Endothelial cell of umbilical vein (primary cell): ENCODE measurements around the gene DPP10. TPM values are rescaled to one million over a fixed set of nuclear protein-coding genes. Genes with fewer than 3 reads are reported as not detected.

Experiments
- BruUV-seq: library from RNA; stranded (reverse); fragments of 400-500 nt; replicated peaks from 2 replicates; lab custom pipeline; 2021; lab: Mats Ljungman, UMichigan
- CTCF ChIA-PET: fragments of 300-600, 350-600 bp; sonication (Branson Sonifier 250); formaldehyde crosslinking; loops from one replicate; lab custom pipeline; 2021; ENCODE audit warnings: antibody characterized with exemption, inconsistent platforms; lab: Charles Lee
- POLR2A ChIA-PET: fragments of 300-600, 350-600 bp; sonication (Branson Sonifier 250); formaldehyde crosslinking; loops from one replicate; lab custom pipeline; 2021; ENCODE audit warnings: antibody characterized with exemption, inconsistent platforms; lab: Charles Lee
- DNase-seq: peaks from one replicate; pipeline ENCODE4 v3.0.0-alpha.2; 2011; ENCODE audit warnings: low read depth, low spot score
- FAIRE-seq: peaks from 2 replicates; lab custom pipeline; 2011; peaks lifted over from hg19 to GRCh38; lab: Jason Lieb, UNC
- H2AFZ ChIP-seq: 2 replicates; pipeline ENCODE4 v1.6.0; 2012; ENCODE audit warnings: low read depth, low read length, control low read depth, inconsistent platforms
- H3K27ac ChIP-seq: 2 replicates; pipeline ENCODE4 v1.5.1; 2011; ENCODE audit warnings: low read depth, mild to moderate bottlenecking, control low read depth, low read length, moderate library complexity; ENCODE audit not compliant: insufficient read depth
- H3K27me3 ChIP-seq, 2 experiments: 2 replicates each; pipeline versions ENCODE4 v1.6.0 to v1.6.1; 2011; ENCODE audit warnings: low read length in 2 of 2, mixed read lengths in 1 of 2; ENCODE audit not compliant: control insufficient read depth in 2 of 2, insufficient read depth in 2 of 2
- H3K36me3 ChIP-seq, 2 experiments: 2 replicates in 1 of 2; 3 replicates in 1 of 2; pipeline ENCODE4 v1.5.1; 2011; ENCODE audit warnings: low read length in 2 of 2, mild to moderate bottlenecking in 1 of 2, moderate library complexity in 1 of 2; ENCODE audit not compliant: control insufficient read depth in 2 of 2, insufficient read depth in 2 of 2; ENCODE audit errors: extremely low read depth in 1 of 2
- H3K4me1 ChIP-seq: 3 replicates; pipeline ENCODE4 v1.5.1; 2011; ENCODE audit warnings: mild to moderate bottlenecking, low read length; ENCODE audit not compliant: control insufficient read depth, insufficient read depth; ENCODE audit errors: extremely low read depth
- H3K4me2 ChIP-seq: 2 replicates; pipeline ENCODE4 v1.6.1; 2011; ENCODE audit warnings: low read length, control low read depth, mixed read lengths; ENCODE audit not compliant: insufficient read depth
- H3K4me3 ChIP-seq, 3 experiments: fragments of 200-600 bp in 1 of 3; sonication (generic), shearing (Covaris generic) in 1 of 3; replicated peaks in 1 of 3; 2 replicates each; pipeline ENCODE4 v1.5.1; 2011 to 2016; ENCODE audit warnings: control low read depth in 3 of 3, low read length in 3 of 3, mild to moderate bottlenecking in 2 of 3, inconsistent platforms in 1 of 3, low read depth in 1 of 3, moderate library complexity in 1 of 3; ENCODE audit not compliant: insufficient read depth in 1 of 3
- H3K79me2 ChIP-seq: 2 replicates; pipeline ENCODE4 v1.6.0; 2012; ENCODE audit warnings: low read length, inconsistent platforms; ENCODE audit not compliant: control insufficient read depth, insufficient read depth
- H3K9ac ChIP-seq: replicated peaks from 2 replicates; pipeline ENCODE3; 2011; ENCODE audit warnings: low read length, control low read depth; ENCODE audit not compliant: insufficient read depth; ENCODE audit errors: extremely low read depth
- H3K9me1 ChIP-seq: replicated peaks from 3 replicates; pipeline ENCODE4 v1.6.0; 2011; ENCODE audit warnings: mild to moderate bottlenecking, low read length; ENCODE audit not compliant: control insufficient read depth, insufficient read depth; ENCODE audit errors: extremely low read depth
- H3K9me3 ChIP-seq: replicated peaks from 2 replicates; pipeline ENCODE4 v1.5.1; 2012; ENCODE audit warnings: low read length, inconsistent platforms; ENCODE audit not compliant: control insufficient read depth, insufficient read depth
- H4K20me1 ChIP-seq: replicated peaks from 2 replicates; pipeline ENCODE3; 2011; ENCODE audit warnings: mild to moderate bottlenecking, low read length; ENCODE audit not compliant: control insufficient read depth, insufficient read depth; ENCODE audit errors: extremely low read depth
- CTCF ChIP-seq, 2 donors: IDR thresholded peaks; 1 replicate in 1 of 2; 2 replicates in 1 of 2; pipeline ENCODE4 v1.5.1; 2011; ENCODE audit warnings: low read length in 2 of 2, mild to moderate bottlenecking in 2 of 2, moderate library complexity in 2 of 2, control low read depth in 1 of 2, inconsistent platforms in 1 of 2, low read depth in 1 of 2; ENCODE audit not compliant: insufficient read depth in 1 of 2; ENCODE audit errors: extremely low read depth in 1 of 2
- EZH2 ChIP-seq: IDR thresholded peaks from 2 replicates; pipeline ENCODE4 v1.6.1; 2012; ENCODE audit warnings: borderline replicate concordance, low read depth, mild to moderate bottlenecking, moderate library complexity, low read length, inconsistent platforms; ENCODE audit not compliant: severe bottlenecking
- FOS ChIP-seq: IDR thresholded peaks from 2 replicates; pipeline ENCODE4 v1.6.1; 2011; ENCODE audit warnings: mild to moderate bottlenecking, low read length, moderate library complexity, borderline replicate concordance; ENCODE audit not compliant: insufficient read depth
- GATA2 ChIP-seq: IDR thresholded peaks from 2 replicates; pipeline ENCODE4 v1.7.0; 2011; ENCODE audit warnings: low read depth, mild to moderate bottlenecking, moderate library complexity, mixed read lengths, low read length; ENCODE audit not compliant: insufficient read length, insufficient read depth
- JUN ChIP-seq: IDR thresholded peaks from 2 replicates; pipeline ENCODE4 v1.6.1; 2011; ENCODE audit warnings: borderline replicate concordance, low read depth; ENCODE audit not compliant: insufficient read length, insufficient read depth
- MAX ChIP-seq: IDR thresholded peaks from 2 replicates; pipeline ENCODE4 v1.6.1; 2011; ENCODE audit not compliant: insufficient read depth, insufficient read length
- MYC ChIP-seq: IDR thresholded peaks from one replicate; pipeline ENCODE4 v1.6.1; 2011; ENCODE audit warnings: mild to moderate bottlenecking, low read depth, low read length
- POLR2A ChIP-seq: IDR thresholded peaks from 2 replicates; pipeline ENCODE4 v1.6.1; 2012; ENCODE audit warnings: low read depth, mild to moderate bottlenecking, control low read depth, low read length
- POLR2AphosphoS5 ChIP-seq: IDR thresholded peaks from 2 replicates; pipeline ENCODE4 v1.6.1; 2012; ENCODE audit warnings: low read depth, mild to moderate bottlenecking, control low read depth, low read length, moderate library complexity; ENCODE audit not compliant: insufficient read depth
- dilution Hi-C: fragments of 300-500 bp; cut with MboI; formaldehyde crosslinking; loops from one replicate; pipeline ENCODE4 v1.15.0; 2019; ENCODE audit warnings: low sequenced_read_pairs; ENCODE audit not compliant: extremely low pct_ligation_motif_present
- intact Hi-C: fragments of 100-400 bp; cut with micrococcal nuclease; formaldehyde crosslinking; loops from one replicate; pipeline ENCODE4 v1.10.0; 2022
- polyA plus RNA-seq, 4 experiments: library from polyadenylated mRNA; depleted of rRNA in 3 of 4; stranded (reverse) in 3 of 4; unstranded in 1 of 4; fragments of >200 nt; gene quantifications; 2 replicates each; pipeline versions ENCODE4 v1.2.1 to v1.2.3, GENCODE V29; 2011 to 2012; ENCODE audit warnings: missing spikeins in 1 of 4
- total RNA-seq: library from RNA; stranded (reverse); gene quantifications from 2 replicates; pipeline ENCODE4 v1.2.3, GENCODE V29; 2021

DPP10 gene
- total and polyA plus RNA-seq, 2 donors (not counting 3 experiments of a cell fraction or from before 2014, with no cell fraction given): not detected

DNA sequence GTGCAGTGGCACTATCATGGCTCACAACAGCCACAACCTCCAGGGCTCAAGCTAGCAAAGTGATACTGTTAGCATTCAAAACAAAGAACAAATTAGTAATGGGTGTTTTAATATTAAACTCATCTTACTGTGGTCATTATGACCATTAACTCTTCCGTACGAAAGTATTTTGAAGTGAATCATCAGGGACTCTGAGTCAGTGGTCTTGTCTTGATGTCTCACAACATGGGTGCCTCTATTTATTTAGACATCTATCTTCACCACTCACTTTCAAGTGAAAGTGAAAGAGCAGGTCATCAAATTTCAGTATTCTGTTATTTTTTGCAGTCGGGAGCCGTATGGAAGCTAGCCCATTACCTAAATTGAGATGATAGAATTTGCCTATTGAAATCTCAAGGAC, 1118.2 kb downstream of the DPP10 start:
- no peak overlapping the region for H3K27ac ChIP-seq
- H3K9me1 ChIP-seq: no peaks in the 10 kb centered on the region
- BruUV-seq: no TSS peak
- no peak for DNase-seq
- no peaks in the 10 kb centered on the region for H3K4me1 ChIP-seq
- H4K20me1 ChIP-seq: no peaks in the 10 kb centered on the region
- H3K4me2 ChIP-seq: no peak overlapping the region
- TF ChIP-seq FOS (no peak), MYC (no peak), POLR2A (no peak), POLR2AphosphoS5 (no peak), MAX (no peak), CTCF (IDR thresholded peaks at IDR 0.05; ENCODE audit: extremely low read depth in 1 of 2, insufficient read depth in 1 of 2, low read depth in 1 of 2, low read length in 2 of 2) (no peak), GATA2 (no peak), JUN (no peak), EZH2 (no peak)
- H3K27me3 ChIP-seq: no peaks in the 10 kb centered on the region
- no peaks in the 10 kb centered on the region for H3K79me2 ChIP-seq
- H3K9me3 ChIP-seq: peaks cover 2% of the 10 kb centered on the region
- no peak overlapping the region for H3K4me3 ChIP-seq
- dilution Hi-C loops: no loop called here
- intact Hi-C loops: no loop called here
- no peak overlapping the region for H3K9ac ChIP-seq
- POLR2A ChIA-PET: no interaction called here
- H3K36me3 ChIP-seq: no peaks in the 10 kb centered on the region
- FAIRE-seq: no peak
- CTCF ChIA-PET: no interaction called here
- no peak overlapping the region for H2AFZ ChIP-seq
